GM12873 (cell line): Measurements from ENCODE around the gene LIG4.

Experiments used
- CTCF ChIP-seq: IDR thresholded peaks from 2 replicates; pipeline ENCODE4 v1.5.1; 2012; ENCODE audit warnings: low read depth, mild to moderate bottlenecking, moderate library complexity, low read length, control low read depth; ENCODE audit not compliant: insufficient read depth; ENCODE audit errors: missing control alignments

LIG4 gene

DNA sequence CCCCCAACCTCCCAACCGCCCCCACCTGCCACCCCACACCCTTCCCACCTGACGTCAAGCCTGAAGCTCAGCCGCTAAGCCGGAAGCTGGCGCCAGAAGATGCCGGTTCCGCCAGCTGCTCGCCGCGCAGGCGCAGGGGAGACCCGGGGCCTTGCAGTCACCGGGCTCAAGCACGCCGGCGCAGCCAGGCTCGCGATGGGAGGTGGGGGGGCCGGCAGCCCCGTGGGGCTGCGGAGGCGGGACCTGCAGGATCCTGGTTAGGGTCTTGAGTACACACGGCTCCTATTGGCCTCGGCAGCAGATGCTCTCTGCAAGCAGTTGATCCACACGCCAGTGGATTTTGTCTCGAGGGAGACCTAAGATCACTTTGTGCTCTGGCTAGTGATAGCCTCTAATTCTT is at the start of gene LIG4:
TSS of gene LIG4 (minus strand) at position 101 of the 400 bp plus-strand sequence. CDS start 4,268 bp downstream, outside the sequence.
- TF ChIP-seq CTCF: no peak

GRCh38 chr13:108263621-108264355 is 48.5 kb upstream of the LIG4 start:
- no peak for TF ChIP-seq CTCF

- TF ChIP-seq CTCF: no peak
These were observed 41.9 kb upstream of the LIG4 start for GRCh38 chr13:108257248-108257647.

GRCh38 chr13:108249150-108249549 is 33.8 kb upstream of the LIG4 start:
- no peak for TF ChIP-seq CTCF

DNA sequence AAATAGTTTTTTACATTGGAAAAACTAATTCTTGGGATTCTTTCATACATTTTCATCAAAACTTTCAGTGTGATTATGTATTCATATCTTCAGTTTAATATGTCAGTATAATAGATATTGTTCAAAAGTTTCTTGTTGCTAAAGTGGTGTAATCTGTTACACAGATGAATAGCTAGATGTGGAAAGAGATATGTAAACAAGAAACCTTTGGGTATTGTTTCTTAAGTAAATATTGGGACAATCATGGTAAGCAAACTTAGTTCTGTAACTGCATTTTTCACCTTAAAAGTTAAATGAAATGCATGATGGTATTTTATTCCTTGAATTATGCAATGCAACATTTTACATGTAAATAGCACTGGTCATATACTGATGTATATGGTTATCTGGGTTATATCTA is 15.0 kb upstream of the LIG4 start:
- no peak for TF ChIP-seq CTCF

- TF ChIP-seq CTCF: peak; percentile 52
These were observed 12.4 kb upstream of the LIG4 start for GRCh38 chr13:108227651-108228272.

GRCh38 chr13:108226184-108226583 is 10.8 kb upstream of the LIG4 start:
- TF ChIP-seq CTCF: no peak
